ENCODE measurements around the gene TWSG1. TPM values are rescaled to one million over a fixed set of nuclear protein-coding genes. Genes with fewer than 3 reads are reported as not detected.
A peak's percentile ranks its signal among the peaks of the same experiment; 100 is the strongest.

TWSG1 gene
- total RNA-seq (57.4 and 69.6 TPM in 2 replicates), polyA plus RNA-seq (49.5 and 52.4 TPM in 2 replicates), polyA minus RNA-seq (220 and 253 TPM in 2 replicates), Bru-seq, nascent RNA (percentile 81 among the genes with signal in this experiment), BruChase-seq, experiment 1, labeled RNA remaining after a 6-hour chase (percentile 91 among the genes with signal in this experiment), BruChase-seq, experiment 2, labeled RNA remaining after a 2-hour chase (percentile 73 among the genes with signal in this experiment)
- 50.0 and 51.1 TPM in 2 replicates for polyA plus RNA-seq (2011; cell fraction: cytosol; rRNA removed)
- 23.6 and 33.5 TPM in 2 replicates for polyA plus RNA-seq (2011; cell fraction: nucleus; rRNA removed)
- polyA plus RNA-seq (2012) = 58.2 and 75.3 TPM in 2 replicates
- 6.3 TPM for polyA minus RNA-seq (2011; cell fraction: cytosol; rRNA and poly(A)+ RNA removed)
- 23.4 and 38.4 TPM in 2 replicates for polyA minus RNA-seq (2011; cell fraction: nucleus; rRNA and poly(A)+ RNA removed)
- long read RNA-seq, transcript TWSG1-202 (4 exons, 1,119 nt) = minor isoform, 5 of 335 reads
- long read RNA-seq, transcript TWSG1-201 (5 exons, 3,756 nt) = major isoform, 250 of 335 reads
- long read RNA-seq, partial matches to known transcripts = 69 of 335 reads
- long read RNA-seq, other reads (novel, unspliced or antisense) = 11 of 335 reads

DNA sequence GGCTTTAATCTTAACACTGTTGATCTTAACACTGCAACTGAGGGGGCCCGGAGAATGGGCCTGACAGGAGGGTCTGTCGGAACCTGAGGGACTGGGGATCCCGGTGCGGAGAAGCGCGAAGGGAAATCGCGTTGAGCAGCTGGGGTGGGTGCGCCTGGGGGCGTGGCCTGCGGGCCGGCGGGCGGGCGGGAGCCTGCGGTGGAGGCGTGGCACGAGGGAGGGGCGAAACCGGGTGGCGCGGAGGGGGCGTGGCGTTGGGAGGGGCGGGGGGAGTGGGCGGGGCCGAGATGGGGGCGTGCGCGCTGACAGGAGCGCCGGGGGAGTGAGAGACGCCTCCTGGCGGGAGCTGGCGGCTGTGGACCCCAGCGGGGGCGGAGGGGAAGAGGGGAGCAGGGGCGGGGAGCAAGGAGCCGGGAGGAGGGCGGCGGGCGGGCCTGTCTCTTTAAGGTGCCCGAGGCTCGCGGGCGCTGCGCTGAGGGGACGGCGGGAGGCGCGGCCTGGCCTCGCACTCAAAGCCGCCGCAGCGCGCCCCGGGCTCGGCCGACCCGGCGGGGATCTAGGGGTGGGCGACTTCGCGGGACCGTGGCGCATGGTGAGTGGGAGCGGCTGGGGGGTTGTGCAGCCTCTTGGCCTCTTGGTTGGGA lies at the start of gene TWSG1:
Gene TWSG1, plus strand, starts transcription at position 445 of the 644 bp plus-strand sequence. CDS start 2,457 bp downstream, outside the sequence.
- Histone ChIP-seq H3K9me3 (replicated peaks; ENCODE audit: control insufficient read depth, insufficient read depth, low read length) (no peaks in the 10 kb centered on the region), H4K20me1 (replicated peaks; ENCODE audit: control insufficient read depth, extremely low read depth, insufficient read depth, low read length) (no peaks in the 10 kb centered on the region), H3K27me3 (ENCODE audit: control insufficient read depth in 2 of 2, insufficient read depth in 2 of 2, low read length in 2 of 2) (no peaks in the 10 kb centered on the region), H2AFZ (ENCODE audit: low read depth, low read length) (peak within 1 kb of the TSS; percentile 93), H3K4me3 (replicated peaks in 1 of 3; ENCODE audit: insufficient read depth in 1 of 3, low read depth in 1 of 3, low read length in 3 of 3) (peak within 1 kb of the TSS; percentile 77 to 88 (median 87)), H3K4me2 (ENCODE audit: insufficient read depth, low read length) (peak within 1 kb of the TSS; percentile 97), H3K9ac (replicated peaks; ENCODE audit: extremely low read depth, insufficient read depth, low read length) (peak within 1 kb of the TSS; percentile 85), H3K9me1 (replicated peaks; ENCODE audit: control insufficient read depth, extremely low read depth, insufficient read depth, low read length) (no peaks in the 10 kb centered on the region), H3K36me3 (ENCODE audit: control insufficient read depth in 2 of 2, extremely low read depth in 1 of 2, insufficient read depth in 2 of 2, low read length in 2 of 2) (peaks cover 0 to 7% of the 10 kb centered on the region in 2 experiments), H3K27ac (ENCODE audit: insufficient read depth, low read depth, low read length) (peak within 1 kb of the TSS; percentile 71), H3K79me2 (ENCODE audit: control insufficient read depth, insufficient read depth, low read length) (peaks cover 25% of the 10 kb centered on the region), H3K4me1 (ENCODE audit: control insufficient read depth, extremely low read depth, insufficient read depth, low read length) (peaks cover 3% of the 10 kb centered on the region)
- FAIRE-seq (peak; percentile 8), DNase-seq (ENCODE audit: low read depth, low spot score) (peak; percentile 93)
- TF ChIP-seq FOS (IDR thresholded peaks at IDR 0.05; ENCODE audit: borderline replicate concordance, insufficient read depth, low read length) (no peak), EZH2 (IDR thresholded peaks at IDR 0.05; ENCODE audit: borderline replicate concordance, low read depth, low read length, severe bottlenecking) (no peak), POLR2A (IDR thresholded peaks at IDR 0.05; ENCODE audit: low read depth, low read length) (peak; percentile 65), POLR2AphosphoS5 (IDR thresholded peaks at IDR 0.05; ENCODE audit: insufficient read depth, low read depth, low read length) (peak; percentile 85)
- TF ChIP-seq, protein P1, sequence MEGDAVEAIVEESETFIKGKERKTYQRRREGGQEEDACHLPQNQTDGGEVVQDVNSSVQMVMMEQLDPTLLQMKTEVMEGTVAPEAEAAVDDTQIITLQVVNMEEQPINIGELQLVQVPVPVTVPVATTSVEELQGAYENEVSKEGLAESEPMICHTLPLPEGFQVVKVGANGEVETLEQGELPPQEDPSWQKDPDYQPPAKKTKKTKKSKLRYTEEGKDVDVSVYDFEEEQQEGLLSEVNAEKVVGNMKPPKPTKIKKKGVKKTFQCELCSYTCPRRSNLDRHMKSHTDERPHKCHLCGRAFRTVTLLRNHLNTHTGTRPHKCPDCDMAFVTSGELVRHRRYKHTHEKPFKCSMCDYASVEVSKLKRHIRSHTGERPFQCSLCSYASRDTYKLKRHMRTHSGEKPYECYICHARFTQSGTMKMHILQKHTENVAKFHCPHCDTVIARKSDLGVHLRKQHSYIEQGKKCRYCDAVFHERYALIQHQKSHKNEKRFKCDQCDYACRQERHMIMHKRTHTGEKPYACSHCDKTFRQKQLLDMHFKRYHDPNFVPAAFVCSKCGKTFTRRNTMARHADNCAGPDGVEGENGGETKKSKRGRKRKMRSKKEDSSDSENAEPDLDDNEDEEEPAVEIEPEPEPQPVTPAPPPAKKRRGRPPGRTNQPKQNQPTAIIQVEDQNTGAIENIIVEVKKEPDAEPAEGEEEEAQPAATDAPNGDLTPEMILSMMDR (IDR thresholded peaks at IDR 0.05; ENCODE audit: extremely low read depth in 1 of 2, insufficient read depth in 1 of 2, low read depth in 1 of 2, low read length in 2 of 2) = peak in 1 of 2 donors; percentile 65
- dilution Hi-C loops (cut with MboI; ENCODE audit: extremely low pct_ligation_motif_present, low sequenced_read_pairs) = no loop called here
- CTCF ChIA-PET = interaction anchor here (0.6 to 2.3 kb wide), 28 partner anchors 13 to 304 kb away, joined by 3 to 33 read pairs (median 4); partner anchors contain the start of gene ANKRD12
- intact Hi-C loops (cut with micrococcal nuclease) = loop anchor here (1.0 to 5.0 kb wide), 7 partner anchors 13 to 261 kb away; partner anchors contain the start of genes ANKRD12 and NDUFV2
- BruUV-seq (replicated peaks) = no TSS peak
- POLR2A ChIA-PET = interaction anchor here (0.9 to 2.0 kb wide), 6 partner anchors 11 to 232 kb away, joined by 3 to 12 read pairs (median 4); partner anchors contain the start of genes ANKRD12 and NDUFV2
